Body of pancreas (tissue), 4 donors: ENCODE results near the gene TRMT61A. TPM values are rescaled to one million over a fixed set of nuclear protein-coding genes. Genes with fewer than 3 reads are reported as not detected.

Experiments used
- ATAC-seq: fragments of 150-250 bp; one replicate; pipeline ENCODE4 v1.9.1; 2016
- DNase-seq, 4 donors: peaks; one replicate each; pipeline ENCODE4 v3.0.0-alpha.2; 2019
- H3K27ac ChIP-seq, 4 donors: fragments of 200-600 bp; sonication (generic); 1 replicate in 3 of 4; 2 replicates in 1 of 4; pipeline versions ENCODE4 v1.5.1 to v1.6.1; 2016 to 2019; ENCODE audit warnings: mild to moderate bottlenecking in 1 of 4, mixed read lengths in 1 of 4, moderate library complexity in 1 of 4
- H3K27me3 ChIP-seq, 2 donors: fragments of 200-600 bp; sonication (generic); one replicate each; pipeline ENCODE4 v1.6.0; 2016; ENCODE audit warnings: mild to moderate bottlenecking in 1 of 2
- H3K36me3 ChIP-seq, 2 donors: fragments of 200-600 bp; sonication (generic); replicated peaks in 1 of 2; 2 replicates each; pipeline ENCODE4 v1.5.1; 2016; ENCODE audit warnings: low read depth in 2 of 2; ENCODE audit not compliant: insufficient read depth in 1 of 2
- H3K4me1 ChIP-seq: fragments of 200-600 bp; sonication (generic); one replicate; pipeline ENCODE4 v1.6.0; 2016
- H3K4me3 ChIP-seq, 2 donors: fragments of 200-600 bp; sonication (generic); 1 replicate in 1 of 2; 2 replicates in 1 of 2; pipeline ENCODE4 v1.5.1; 2016 to 2019
- H3K9me3 ChIP-seq, 3 donors: fragments of 200-600 bp; sonication (generic); 1 replicate in 2 of 3; 2 replicates in 1 of 3; pipeline ENCODE4 v1.5.1; 2016
- POLR2A ChIP-seq, 3 donors: fragments of 450-650 bp; IDR thresholded peaks; one replicate each; pipeline ENCODE4 v1.6.1; 2016; ENCODE audit warnings: antibody characterized with exemption in 3 of 3, mild to moderate bottlenecking in 2 of 3
- WGBS, 2 donors: methylation state at CpG; one replicate each; pipeline ENCODE4 v1.1.5; 2017; 5-methylcytosine and 5-hydroxymethylcytosine counted together
- intact Hi-C: fragments of 100-400 bp; cut with DNase I; formaldehyde crosslinking; loops from one replicate; pipeline ENCODE4 v1.15.1; 2023
- total RNA-seq, 2 donors: library from RNA; depleted of rRNA; stranded (reverse); fragments of >200 nt; gene quantifications; one replicate each; pipeline ENCODE4 v1.1.0, GENCODE V29; 2016
- TF ChIP-seq, protein P1 (sequence below), 7 experiments: fragments of 450-650 bp in 4 of 7; fragments of 200-600 bp in 3 of 7; sonication (generic) in 3 of 7; IDR thresholded peaks; one replicate each; pipeline ENCODE4 v1.5.1; 2016 to 2019; ENCODE audit warnings: antibody characterized with exemption in 7 of 7

TRMT61A gene
- total RNA-seq, 2 donors from 2014 or later = 7.9 to 10.4 TPM

DNA sequence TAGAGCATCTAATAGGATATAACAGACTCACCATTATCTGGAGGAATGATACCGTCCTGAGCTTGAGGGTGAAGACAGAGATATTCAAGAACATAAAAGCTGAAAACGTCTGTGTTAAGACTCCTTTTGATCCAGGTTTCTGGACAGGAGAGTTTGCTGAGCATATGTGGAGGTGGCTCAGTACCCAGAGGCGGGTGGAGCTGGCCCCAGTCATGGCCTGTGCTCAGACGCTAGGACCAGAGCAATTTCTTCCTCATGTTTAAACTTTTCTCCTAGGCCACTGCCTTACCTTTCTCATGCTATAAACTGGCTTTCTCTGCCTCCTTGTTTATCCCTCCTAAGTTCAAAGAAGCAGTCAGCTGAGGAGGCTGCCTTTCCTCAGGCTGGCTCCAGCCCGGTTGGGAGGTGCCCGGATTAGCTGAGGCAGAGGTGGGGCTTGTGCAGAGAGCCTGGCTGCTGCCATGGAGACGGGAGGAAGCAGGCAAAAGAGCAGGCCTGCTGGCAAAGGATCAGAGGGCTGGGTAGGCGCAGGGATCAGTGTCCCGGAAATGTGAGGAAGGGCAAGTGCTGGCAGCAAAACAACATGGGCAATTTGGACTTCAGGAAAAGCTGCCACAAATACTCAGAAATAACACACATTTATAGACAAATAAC lies 47.5 kb downstream of the TRMT61A start:
- ATAC-seq (peak; percentile 88), DNase-seq (peak; percentile 65 to 92 (median 82))
- WGBS, 2 donors = 55% methylated on average over 9 of the region's 9 CpGs
- peak overlapping the region in 3 of 4 donors; percentile 29 to 44 (median 38) for H3K27ac ChIP-seq
- no peaks in the 10 kb centered on the region for H3K27me3 ChIP-seq
- no peak for TF ChIP-seq POLR2A (IDR thresholded peaks at IDR 0.05)
- TF ChIP-seq, protein P1, sequence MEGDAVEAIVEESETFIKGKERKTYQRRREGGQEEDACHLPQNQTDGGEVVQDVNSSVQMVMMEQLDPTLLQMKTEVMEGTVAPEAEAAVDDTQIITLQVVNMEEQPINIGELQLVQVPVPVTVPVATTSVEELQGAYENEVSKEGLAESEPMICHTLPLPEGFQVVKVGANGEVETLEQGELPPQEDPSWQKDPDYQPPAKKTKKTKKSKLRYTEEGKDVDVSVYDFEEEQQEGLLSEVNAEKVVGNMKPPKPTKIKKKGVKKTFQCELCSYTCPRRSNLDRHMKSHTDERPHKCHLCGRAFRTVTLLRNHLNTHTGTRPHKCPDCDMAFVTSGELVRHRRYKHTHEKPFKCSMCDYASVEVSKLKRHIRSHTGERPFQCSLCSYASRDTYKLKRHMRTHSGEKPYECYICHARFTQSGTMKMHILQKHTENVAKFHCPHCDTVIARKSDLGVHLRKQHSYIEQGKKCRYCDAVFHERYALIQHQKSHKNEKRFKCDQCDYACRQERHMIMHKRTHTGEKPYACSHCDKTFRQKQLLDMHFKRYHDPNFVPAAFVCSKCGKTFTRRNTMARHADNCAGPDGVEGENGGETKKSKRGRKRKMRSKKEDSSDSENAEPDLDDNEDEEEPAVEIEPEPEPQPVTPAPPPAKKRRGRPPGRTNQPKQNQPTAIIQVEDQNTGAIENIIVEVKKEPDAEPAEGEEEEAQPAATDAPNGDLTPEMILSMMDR (IDR thresholded peaks at IDR 0.05) = no peak
- H3K36me3 ChIP-seq = peaks cover 0 to 6% of the 10 kb centered on the region in 2 donors
- intact Hi-C loops = no loop called here
- no peak overlapping the region for H3K4me3 ChIP-seq
- H3K4me1 ChIP-seq = peaks cover 12% of the 10 kb centered on the region
- H3K9me3 ChIP-seq = no peaks in the 10 kb centered on the region

DNA sequence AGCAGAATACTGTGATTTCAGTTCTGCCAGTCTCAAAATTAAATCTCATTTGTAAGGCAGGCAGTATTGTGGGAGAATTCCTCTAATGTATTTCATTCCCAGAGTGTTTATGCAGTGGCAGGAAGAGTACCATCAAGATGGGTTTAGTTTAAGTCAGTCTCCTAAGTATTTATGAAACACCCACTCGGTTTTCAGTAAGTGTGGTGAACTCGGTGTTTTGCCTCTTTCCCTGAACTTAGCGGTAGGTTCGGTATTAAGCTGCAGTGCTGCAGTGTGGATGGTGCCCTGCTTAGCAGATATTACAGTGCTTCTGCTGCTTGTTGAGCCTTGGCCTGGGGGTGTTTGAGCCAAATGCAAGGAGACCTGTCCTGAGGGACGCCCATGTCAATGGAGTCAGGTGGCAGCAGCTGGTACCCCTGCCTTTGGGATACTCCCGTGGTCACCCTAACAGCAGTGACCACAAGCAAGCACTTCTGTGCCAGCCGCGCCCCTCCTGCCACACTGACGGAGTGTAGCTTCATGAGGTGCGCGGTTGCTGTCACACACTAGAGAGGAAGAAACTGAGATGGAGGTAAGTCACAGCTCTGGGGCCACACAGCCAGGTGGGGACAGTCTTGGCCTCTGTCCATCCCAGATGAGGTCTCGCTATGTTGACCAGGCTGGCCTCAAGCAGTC lies 49.5 kb downstream of the TRMT61A start:
- intact Hi-C loops = no loop called here
- Histone ChIP-seq H3K27me3 (no peaks in the 10 kb centered on the region), H3K4me3 (no peak overlapping the region), H3K4me1 (peaks cover 9% of the 10 kb centered on the region), H3K36me3 (peaks cover 0 to 3% of the 10 kb centered on the region in 2 donors), H3K9me3 (no peaks in the 10 kb centered on the region), H3K27ac (no peak overlapping the region)
- 88 to 89% methylated on average over 8 to 12 of the region's 12 CpGs for WGBS, 2 donors
- ATAC-seq = no peak
- DNase-seq = no peak
- TF ChIP-seq, protein P1 (IDR thresholded peaks at IDR 0.05) = no peak
- no peak for TF ChIP-seq POLR2A (IDR thresholded peaks at IDR 0.05)

DNA sequence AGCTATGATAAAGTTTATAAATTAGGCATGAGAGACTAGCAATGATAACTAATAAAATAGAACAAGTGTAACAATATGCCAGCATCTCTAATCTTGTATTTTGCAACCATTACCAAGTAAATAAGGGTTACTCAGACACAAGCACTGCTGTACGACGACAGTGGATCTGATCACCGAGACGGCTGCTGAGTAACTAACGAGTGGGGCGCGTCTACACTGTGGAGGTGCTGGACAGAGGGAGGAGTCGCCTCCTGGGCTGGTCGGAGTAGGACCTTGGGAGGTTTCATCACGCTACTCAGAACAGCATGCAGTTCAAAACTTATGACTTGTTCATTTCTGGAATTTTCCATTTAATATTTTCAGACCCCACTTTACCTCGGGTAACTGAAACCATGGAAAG lies 52.2 kb downstream of the TRMT61A start:
- WGBS, 2 donors = 87 to 91% methylated on average over 11 of the region's 11 CpGs
- no peaks in the 10 kb centered on the region for H3K36me3 ChIP-seq
- DNase-seq (no peak), ATAC-seq (no peak)
- H3K4me1 ChIP-seq = peaks cover 6% of the 10 kb centered on the region
- H3K27me3 ChIP-seq = no peaks in the 10 kb centered on the region
- intact Hi-C loops = no loop called here
- H3K27ac ChIP-seq = no peak overlapping the region
- TF ChIP-seq, protein P1 (IDR thresholded peaks at IDR 0.05) = no peak
- no peak for TF ChIP-seq POLR2A (IDR thresholded peaks at IDR 0.05)
- no peaks in the 10 kb centered on the region for H3K9me3 ChIP-seq
- H3K4me3 ChIP-seq = no peak overlapping the region

DNA sequence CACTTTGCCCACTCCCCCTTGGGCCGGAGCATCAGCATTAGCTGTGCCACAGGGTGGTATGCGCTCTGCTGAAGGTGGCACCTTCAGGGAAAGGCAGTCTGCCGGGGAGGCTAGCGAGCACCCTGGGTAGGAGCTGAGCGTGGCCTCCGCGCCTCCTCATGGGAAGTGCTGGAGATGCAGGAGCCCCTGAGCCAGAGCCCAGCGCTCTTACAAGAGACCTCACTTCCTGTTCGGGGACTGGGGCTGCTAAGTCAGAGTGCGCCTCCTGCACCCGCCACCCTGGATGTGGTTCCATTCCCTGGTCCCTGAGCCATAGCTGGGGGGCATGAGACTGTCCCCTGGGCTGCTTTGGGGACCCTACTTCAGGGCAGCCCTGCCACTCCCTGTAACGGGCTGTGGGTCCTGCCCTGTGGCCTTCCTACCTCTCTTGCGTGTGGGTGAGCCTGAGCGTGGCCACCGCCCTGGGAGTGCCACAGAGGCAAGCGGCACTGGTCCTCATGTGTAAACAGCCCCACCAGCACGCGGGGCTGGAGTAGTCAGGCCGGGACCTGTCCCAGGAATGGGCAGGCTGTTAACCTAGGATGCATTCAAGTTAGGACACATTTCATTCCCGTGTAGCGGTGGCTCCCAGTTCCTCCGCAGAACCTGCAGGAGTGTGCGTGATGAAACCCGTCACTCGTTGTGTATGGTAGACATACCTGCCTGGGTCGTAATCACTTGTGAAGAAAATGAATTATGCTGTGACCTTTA lies 53.1 kb downstream of the TRMT61A start:
- intact Hi-C loops = no loop called here
- H3K36me3 ChIP-seq = no peaks in the 10 kb centered on the region
- ATAC-seq (no peak), DNase-seq (no peak)
- no peaks in the 10 kb centered on the region for H3K9me3 ChIP-seq
- H3K4me3 ChIP-seq = no peak overlapping the region
- H3K27ac ChIP-seq = no peak overlapping the region
- no peaks in the 10 kb centered on the region for H3K4me1 ChIP-seq
- no peaks in the 10 kb centered on the region for H3K27me3 ChIP-seq
- TF ChIP-seq, protein P1 (IDR thresholded peaks at IDR 0.05) = no peak
- no peak for TF ChIP-seq POLR2A (IDR thresholded peaks at IDR 0.05)
- 93% methylated on average over 8 to 24 of the region's 26 CpGs for WGBS, 2 donors
